VCaP (cell line): ENCODE data around the gene ADARB2.

Source experiments
- H3K27ac ChIP-seq: fragments of 450-650 bp; 2 replicates; pipeline ENCODE4 v1.5.1; 2017
- CTCF ChIP-seq: fragments of 450-650 bp; conservative IDR thresholded peaks from 2 replicates; pipeline ENCODE4 v1.5.1; 2017; ENCODE audit warnings: mild to moderate bottlenecking, moderate library complexity

ADARB2 gene

GRCh38 chr10:1657479-1657878, 79.8 kb downstream of the ADARB2 start:
- no peak for TF ChIP-seq CTCF

GRCh38 chr10:1655367-1655766, 82.0 kb downstream of the ADARB2 start:
- no peak overlapping the region for H3K27ac ChIP-seq
- TF ChIP-seq CTCF = no peak

More at GRCh38 chr10:1657479-1657878, 79.8 kb downstream of the ADARB2 start:
- H3K27ac ChIP-seq = no peak overlapping the region

DNA sequence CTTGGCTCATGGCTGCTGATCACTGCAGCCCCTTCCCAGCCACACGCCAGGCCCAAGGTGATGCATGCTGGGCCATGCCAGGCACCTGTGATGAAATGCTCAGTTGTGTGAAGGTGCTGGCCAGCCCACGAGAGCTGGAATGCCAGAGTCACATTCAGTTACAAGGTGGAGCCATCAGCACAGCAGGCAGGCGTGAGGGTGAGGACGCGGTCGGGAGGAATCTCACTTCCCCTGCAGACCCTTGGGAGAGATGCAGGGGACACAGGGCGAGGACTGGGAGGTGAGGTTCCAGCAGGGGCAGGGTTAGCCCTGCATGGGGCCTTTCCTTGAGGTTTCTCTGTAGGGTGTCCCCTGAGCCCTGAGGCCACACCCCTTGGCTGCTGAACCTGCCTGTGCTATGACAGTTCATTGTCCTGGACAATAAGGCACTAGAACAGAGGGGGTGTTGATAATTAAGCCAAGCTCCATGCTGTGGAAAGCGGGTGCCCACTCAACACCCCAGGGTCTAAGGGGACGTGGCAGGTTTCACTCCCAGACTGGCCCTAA, 82.4 kb downstream of the ADARB2 start:
- H3K27ac ChIP-seq = no peak overlapping the region
- no peak for TF ChIP-seq CTCF

GRCh38 chr10:1654247-1654646, 83.1 kb downstream of the ADARB2 start:
- H3K27ac ChIP-seq = no peak overlapping the region
- TF ChIP-seq CTCF = no peak

GRCh38 chr10:1653321-1653720, 84.0 kb downstream of the ADARB2 start:
- H3K27ac ChIP-seq = no peak overlapping the region
- TF ChIP-seq CTCF = no peak

DNA sequence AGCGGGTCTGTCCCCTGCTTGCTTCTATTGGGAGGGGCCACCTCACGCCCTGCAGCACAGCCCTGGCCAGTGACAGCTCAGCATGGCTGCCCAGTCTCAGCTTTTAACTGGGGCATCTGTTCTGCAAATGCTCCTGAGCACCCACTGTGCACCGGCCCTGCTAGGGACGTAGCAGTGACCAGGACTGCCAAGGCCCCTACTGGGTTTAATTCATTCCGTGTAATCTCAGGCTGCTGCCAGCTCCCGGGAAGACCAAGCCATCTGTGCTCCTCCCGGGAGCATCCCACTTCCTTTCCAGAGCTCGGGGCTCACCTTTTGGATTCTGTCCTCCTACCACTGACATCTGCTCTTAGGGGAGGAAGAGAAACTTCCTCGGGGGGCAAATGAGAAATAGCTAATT, 85.2 kb downstream of the ADARB2 start:
- H3K27ac ChIP-seq = no peak overlapping the region
- no peak for TF ChIP-seq CTCF

- no peak for TF ChIP-seq CTCF
- no peak overlapping the region for H3K27ac ChIP-seq
Measured at GRCh38 chr10:1651270-1651966, 85.9 kb downstream of the ADARB2 start.
